RWPE1 (cell line): ENCODE data around the gene LACTB.

Experiments used
- CTCF ChIA-PET: fragments of 350-600 bp; sonication (Branson Sonifier 250); formaldehyde crosslinking; extraction: SDS; loops from one replicate; lab custom pipeline; 2021; lab: Yijun Ruan, JAX
- POLR2A ChIA-PET: fragments of 400-600 bp; formaldehyde crosslinking; extraction: SDS; loops from one replicate; lab custom pipeline; 2020; ENCODE audit warnings: antibody characterized with exemption; ENCODE audit not compliant: low non-redundant PET; lab: Yijun Ruan, JAX
- DNase-seq: peaks from one replicate; pipeline ENCODE4 v3.0.0; 2012; ENCODE audit warnings: low spot score
- H3K27ac ChIP-seq: fragments of 450-650 bp; 2 replicates; pipeline ENCODE4 v1.5.1; 2017
- TF ChIP-seq, protein P1 (sequence below): fragments of 450-650 bp; conservative IDR thresholded peaks from 2 replicates; pipeline ENCODE4 v1.5.1; 2017; ENCODE audit warnings: low read depth, mild to moderate bottlenecking

Gene LACTB

DNA sequence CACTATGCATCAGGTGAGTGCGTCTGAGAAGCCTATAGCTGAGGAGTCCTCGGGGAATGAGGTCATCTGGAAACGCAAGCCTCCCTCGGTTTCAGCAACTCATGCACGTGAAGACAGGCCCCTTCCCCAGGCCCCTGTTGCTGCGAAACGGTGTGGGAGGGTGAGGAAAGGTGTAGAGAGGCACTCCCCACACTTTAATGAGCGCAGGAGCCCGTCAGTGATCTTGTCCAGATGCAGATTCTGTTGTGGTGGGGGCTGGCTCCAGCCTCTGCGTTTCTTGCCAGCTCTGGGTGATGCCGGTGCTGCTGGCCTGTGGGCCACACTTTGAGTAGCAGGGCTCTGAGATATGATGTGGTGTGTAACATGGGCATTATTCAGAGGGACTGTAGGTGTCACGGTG, 38.6 kb upstream of the LACTB start:
- no peak overlapping the region for H3K27ac ChIP-seq
- TF ChIP-seq, protein P1, sequence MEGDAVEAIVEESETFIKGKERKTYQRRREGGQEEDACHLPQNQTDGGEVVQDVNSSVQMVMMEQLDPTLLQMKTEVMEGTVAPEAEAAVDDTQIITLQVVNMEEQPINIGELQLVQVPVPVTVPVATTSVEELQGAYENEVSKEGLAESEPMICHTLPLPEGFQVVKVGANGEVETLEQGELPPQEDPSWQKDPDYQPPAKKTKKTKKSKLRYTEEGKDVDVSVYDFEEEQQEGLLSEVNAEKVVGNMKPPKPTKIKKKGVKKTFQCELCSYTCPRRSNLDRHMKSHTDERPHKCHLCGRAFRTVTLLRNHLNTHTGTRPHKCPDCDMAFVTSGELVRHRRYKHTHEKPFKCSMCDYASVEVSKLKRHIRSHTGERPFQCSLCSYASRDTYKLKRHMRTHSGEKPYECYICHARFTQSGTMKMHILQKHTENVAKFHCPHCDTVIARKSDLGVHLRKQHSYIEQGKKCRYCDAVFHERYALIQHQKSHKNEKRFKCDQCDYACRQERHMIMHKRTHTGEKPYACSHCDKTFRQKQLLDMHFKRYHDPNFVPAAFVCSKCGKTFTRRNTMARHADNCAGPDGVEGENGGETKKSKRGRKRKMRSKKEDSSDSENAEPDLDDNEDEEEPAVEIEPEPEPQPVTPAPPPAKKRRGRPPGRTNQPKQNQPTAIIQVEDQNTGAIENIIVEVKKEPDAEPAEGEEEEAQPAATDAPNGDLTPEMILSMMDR, result no peak
- no peak for DNase-seq
- POLR2A ChIA-PET, result no interaction called here
- CTCF ChIA-PET, result no interaction called here

DNA sequence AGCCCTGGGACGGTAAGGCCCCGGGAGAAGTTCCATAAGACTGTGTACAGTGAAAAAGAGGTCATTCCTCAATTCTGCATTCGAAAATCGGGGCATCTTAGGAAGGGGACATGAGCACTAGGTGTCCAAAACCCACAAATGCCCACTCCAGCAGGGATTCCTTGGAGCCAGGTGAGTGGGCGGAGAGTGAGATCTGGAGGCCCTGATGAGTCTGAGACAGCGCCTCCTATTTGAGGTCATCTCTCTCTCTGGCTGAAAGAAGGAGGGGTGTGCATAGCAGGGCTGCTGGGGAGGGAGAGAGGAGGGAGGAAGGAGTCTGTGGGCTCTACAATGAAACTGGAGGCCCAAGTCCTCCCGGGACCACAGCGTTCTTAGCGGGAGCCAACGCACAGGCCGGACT, 38.1 kb upstream of the LACTB start:
- TF ChIP-seq, protein P1, result no peak
- ChIA-PET CTCF (no interaction called here), POLR2A (no interaction called here)
- no peak overlapping the region for H3K27ac ChIP-seq
- no peak for DNase-seq

DNA sequence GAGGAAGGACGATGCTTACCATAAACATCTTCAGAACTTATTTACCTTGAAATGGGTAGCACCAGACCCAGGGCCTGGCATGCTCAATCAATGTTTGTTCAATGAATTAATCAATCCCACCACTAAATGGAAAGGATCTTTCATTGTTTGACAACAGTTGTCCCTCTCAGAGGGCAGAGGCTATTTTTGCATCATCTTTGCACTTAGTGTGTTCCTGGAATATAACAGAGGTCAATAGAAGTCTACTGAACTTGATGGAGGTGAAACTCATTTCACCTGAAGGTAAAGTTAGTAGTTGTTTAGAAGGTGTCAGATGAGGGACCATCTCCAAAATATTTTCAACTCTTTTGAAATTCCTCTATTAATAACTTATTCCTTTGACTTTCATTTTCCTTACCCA, 36.9 kb upstream of the LACTB start:
- TF ChIP-seq, protein P1, result no peak
- ChIA-PET CTCF (interaction anchor here (0.7 kb wide), 1 partner anchor 342 kb away, joined by 5 read pairs; no protein-coding TSS in a partner anchor), POLR2A (no interaction called here)
- DNase-seq, result no peak
- H3K27ac ChIP-seq, result no peak overlapping the region

DNA sequence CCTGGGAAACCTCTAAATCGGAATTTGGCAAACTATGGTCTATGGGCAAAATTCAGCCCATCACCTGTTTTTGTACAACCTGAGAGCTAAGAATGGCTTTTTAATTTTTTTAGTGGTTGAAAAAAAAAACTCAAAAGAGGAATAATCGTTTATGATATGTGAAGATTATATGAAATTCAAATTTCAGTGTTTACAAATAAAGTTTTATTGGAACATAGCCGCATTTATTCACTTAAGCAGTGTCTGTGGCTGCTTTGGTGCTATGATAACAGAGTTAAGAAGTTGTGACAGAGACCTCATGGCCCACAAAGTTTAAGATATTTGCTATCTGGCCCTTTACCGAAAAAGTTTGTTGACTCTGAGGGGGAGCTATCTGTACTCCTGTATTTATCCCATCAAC, 36.4 kb upstream of the LACTB start:
- TF ChIP-seq, protein P1, result no peak
- DNase-seq, result no peak
- ChIA-PET CTCF (interaction anchor here (0.7 kb wide), 1 partner anchor 28 kb away, joined by 5 read pairs; no protein-coding TSS in a partner anchor), POLR2A (no interaction called here)
- no peak overlapping the region for H3K27ac ChIP-seq

DNA sequence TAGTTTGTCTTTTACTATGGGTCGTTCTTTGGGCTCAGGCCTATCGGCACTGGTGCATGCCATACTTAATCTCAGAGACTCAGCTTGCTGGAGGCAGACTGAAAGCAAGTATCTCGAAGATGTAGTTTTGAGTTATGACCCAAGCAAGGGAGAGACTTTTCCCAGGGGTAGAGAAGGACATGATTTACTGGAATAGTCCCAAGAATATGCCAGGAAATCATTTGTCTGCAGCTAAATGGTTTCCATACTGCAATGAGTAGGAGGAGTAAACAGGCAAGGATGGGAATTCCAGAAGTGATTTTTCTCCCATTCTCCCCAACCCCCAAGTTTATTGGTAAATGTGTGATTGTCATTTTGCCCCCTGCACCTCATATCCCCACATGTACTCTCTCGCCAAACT, 35.4 kb upstream of the LACTB start:
- no peak for DNase-seq
- POLR2A ChIA-PET, result no interaction called here
- CTCF ChIA-PET, result no interaction called here
- H3K27ac ChIP-seq, result no peak overlapping the region
- TF ChIP-seq, protein P1, result no peak

DNA sequence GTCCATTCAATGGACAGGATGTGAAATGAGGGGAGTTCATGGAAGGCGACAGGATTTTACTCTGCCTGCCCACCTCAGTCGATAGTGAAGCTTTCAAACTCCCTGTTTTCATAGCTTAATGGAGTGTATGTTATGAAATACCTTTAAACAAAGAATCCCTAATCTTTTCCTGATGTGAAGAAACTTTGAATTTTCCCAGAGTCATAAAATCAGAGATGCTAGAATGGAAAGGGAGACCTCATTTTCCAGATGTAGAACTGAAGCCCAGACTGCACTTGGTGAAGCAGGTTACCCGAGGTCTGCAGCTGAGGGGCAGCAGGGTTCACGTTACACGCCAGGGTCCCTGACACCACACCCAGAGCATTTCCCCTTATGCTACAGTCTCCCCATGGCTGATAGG, 34.7 kb upstream of the LACTB start:
- H3K27ac ChIP-seq, result no peak overlapping the region
- DNase-seq, result no peak
- TF ChIP-seq, protein P1, result no peak
- ChIA-PET POLR2A (no interaction called here), CTCF (interaction anchor here (0.5 to 0.6 kb wide), 2 partner anchors 21 to 316 kb away, joined by 3 read pairs; no protein-coding TSS in a partner anchor)
